ENCODE results near the gene ID1.

GRCh38 chr20:31637660-31638059 lies 32.6 kb downstream of the ID1 start, which contains the start of gene COX4I2:
- TF ChIP-seq, protein P1, sequence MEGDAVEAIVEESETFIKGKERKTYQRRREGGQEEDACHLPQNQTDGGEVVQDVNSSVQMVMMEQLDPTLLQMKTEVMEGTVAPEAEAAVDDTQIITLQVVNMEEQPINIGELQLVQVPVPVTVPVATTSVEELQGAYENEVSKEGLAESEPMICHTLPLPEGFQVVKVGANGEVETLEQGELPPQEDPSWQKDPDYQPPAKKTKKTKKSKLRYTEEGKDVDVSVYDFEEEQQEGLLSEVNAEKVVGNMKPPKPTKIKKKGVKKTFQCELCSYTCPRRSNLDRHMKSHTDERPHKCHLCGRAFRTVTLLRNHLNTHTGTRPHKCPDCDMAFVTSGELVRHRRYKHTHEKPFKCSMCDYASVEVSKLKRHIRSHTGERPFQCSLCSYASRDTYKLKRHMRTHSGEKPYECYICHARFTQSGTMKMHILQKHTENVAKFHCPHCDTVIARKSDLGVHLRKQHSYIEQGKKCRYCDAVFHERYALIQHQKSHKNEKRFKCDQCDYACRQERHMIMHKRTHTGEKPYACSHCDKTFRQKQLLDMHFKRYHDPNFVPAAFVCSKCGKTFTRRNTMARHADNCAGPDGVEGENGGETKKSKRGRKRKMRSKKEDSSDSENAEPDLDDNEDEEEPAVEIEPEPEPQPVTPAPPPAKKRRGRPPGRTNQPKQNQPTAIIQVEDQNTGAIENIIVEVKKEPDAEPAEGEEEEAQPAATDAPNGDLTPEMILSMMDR (conservative IDR thresholded peaks at IDR 0.05; ENCODE audit: low read depth in 2 of 2): no peak
- TF ChIP-seq EZH2 (IDR thresholded peaks at IDR 0.05; ENCODE audit: low read depth, unreplicated experiment): no peak
- no peak for TF ChIP-seq EZH2phosphoT487 (IDR thresholded peaks at IDR 0.05; ENCODE audit: unreplicated experiment)
- no peak for TF ChIP-seq JUNB (IDR thresholded peaks at IDR 0.05; ENCODE audit: unreplicated experiment)
- TF ChIP-seq POLR2AphosphoS5 (IDR thresholded peaks at IDR 0.05; ENCODE audit: low read depth): no peak
- TF ChIP-seq, protein P2, sequence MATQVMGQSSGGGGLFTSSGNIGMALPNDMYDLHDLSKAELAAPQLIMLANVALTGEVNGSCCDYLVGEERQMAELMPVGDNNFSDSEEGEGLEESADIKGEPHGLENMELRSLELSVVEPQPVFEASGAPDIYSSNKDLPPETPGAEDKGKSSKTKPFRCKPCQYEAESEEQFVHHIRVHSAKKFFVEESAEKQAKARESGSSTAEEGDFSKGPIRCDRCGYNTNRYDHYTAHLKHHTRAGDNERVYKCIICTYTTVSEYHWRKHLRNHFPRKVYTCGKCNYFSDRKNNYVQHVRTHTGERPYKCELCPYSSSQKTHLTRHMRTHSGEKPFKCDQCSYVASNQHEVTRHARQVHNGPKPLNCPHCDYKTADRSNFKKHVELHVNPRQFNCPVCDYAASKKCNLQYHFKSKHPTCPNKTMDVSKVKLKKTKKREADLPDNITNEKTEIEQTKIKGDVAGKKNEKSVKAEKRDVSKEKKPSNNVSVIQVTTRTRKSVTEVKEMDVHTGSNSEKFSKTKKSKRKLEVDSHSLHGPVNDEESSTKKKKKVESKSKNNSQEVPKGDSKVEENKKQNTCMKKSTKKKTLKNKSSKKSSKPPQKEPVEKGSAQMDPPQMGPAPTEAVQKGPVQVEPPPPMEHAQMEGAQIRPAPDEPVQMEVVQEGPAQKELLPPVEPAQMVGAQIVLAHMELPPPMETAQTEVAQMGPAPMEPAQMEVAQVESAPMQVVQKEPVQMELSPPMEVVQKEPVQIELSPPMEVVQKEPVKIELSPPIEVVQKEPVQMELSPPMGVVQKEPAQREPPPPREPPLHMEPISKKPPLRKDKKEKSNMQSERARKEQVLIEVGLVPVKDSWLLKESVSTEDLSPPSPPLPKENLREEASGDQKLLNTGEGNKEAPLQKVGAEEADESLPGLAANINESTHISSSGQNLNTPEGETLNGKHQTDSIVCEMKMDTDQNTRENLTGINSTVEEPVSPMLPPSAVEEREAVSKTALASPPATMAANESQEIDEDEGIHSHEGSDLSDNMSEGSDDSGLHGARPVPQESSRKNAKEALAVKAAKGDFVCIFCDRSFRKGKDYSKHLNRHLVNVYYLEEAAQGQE (IDR thresholded peaks at IDR 0.05; ENCODE audit: unreplicated experiment): no peak
- TF ChIP-seq CREB1 (CRISPR knock-in tag; IDR thresholded peaks at IDR 0.05; ENCODE audit: low read depth): no peak
- no peak for TF ChIP-seq ETS1 (IDR thresholded peaks at IDR 0.05)
